ENCODE data around the gene CTPS2. TPM values are rescaled to one million over a fixed set of nuclear protein-coding genes. Genes with fewer than 3 reads are reported as not detected.

Gene CTPS2
- total RNA-seq, 1 donor from 2014 or later = 24.5 TPM

- H3K9ac ChIP-seq (ENCODE audit: low read depth in 1 of 3, low read length in 3 of 3) = no peak overlapping the region
- H3K27ac ChIP-seq (ENCODE audit: low read depth, low read length) = no peak overlapping the region
- no peaks in the 10 kb centered on the region for H3K9me3 ChIP-seq (ENCODE audit: control insufficient read depth in 3 of 3, low read length in 3 of 3)
- no peaks in the 10 kb centered on the region for H3K4me1 ChIP-seq (ENCODE audit: control insufficient read depth in 3 of 3, insufficient read depth in 3 of 3, low read length in 3 of 3)
- H3K4me3 ChIP-seq (ENCODE audit: low read length in 3 of 3) = no peak overlapping the region
- no peaks in the 10 kb centered on the region for H3K27me3 ChIP-seq (ENCODE audit: control insufficient read depth in 3 of 3, insufficient read depth in 3 of 3, low read length in 3 of 3)
- H3K36me3 ChIP-seq (ENCODE audit: control insufficient read depth in 3 of 3, insufficient read depth in 3 of 3, low read length in 3 of 3) = peaks cover 0 to 4% (median 3%) of the 10 kb centered on the region in 3 donors
These were observed 13.1 kb downstream of the CTPS2 start for GRCh38 chrX:16699389-16699788.

DNA sequence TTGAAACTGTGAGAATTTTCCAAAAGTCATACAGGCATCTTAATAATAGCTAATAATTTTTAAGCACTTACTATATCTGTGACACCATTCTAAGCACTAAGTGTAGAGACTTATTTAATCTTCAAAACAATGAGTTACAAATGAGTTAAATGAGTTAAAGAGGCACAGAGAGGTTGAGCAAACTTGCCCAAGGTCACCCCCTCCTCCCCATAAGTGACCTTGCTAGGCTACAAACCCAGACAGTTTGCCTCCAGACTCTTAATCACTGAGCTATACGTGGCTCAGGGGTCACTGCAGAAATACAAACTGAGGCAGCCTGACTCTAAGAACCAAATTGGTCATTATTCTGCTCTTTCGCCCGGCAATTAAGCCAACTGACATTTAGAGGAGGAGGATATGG, 15.5 kb downstream of the CTPS2 start:
- H3K9me3 ChIP-seq (ENCODE audit: control insufficient read depth in 3 of 3, low read length in 3 of 3) = no peaks in the 10 kb centered on the region
- no peaks in the 10 kb centered on the region for H3K27me3 ChIP-seq (ENCODE audit: control insufficient read depth in 3 of 3, insufficient read depth in 3 of 3, low read length in 3 of 3)
- peaks cover 2 to 5% (median 3%) of the 10 kb centered on the region in 3 donors for H3K36me3 ChIP-seq (ENCODE audit: control insufficient read depth in 3 of 3, insufficient read depth in 3 of 3, low read length in 3 of 3)
- H3K4me1 ChIP-seq (ENCODE audit: control insufficient read depth in 3 of 3, insufficient read depth in 3 of 3, low read length in 3 of 3) = no peaks in the 10 kb centered on the region
- H3K27ac ChIP-seq (ENCODE audit: low read depth, low read length) = no peak overlapping the region
- H3K9ac ChIP-seq (ENCODE audit: low read depth in 1 of 3, low read length in 3 of 3) = no peak overlapping the region
- no peak overlapping the region for H3K4me3 ChIP-seq (ENCODE audit: low read length in 3 of 3)

DNA sequence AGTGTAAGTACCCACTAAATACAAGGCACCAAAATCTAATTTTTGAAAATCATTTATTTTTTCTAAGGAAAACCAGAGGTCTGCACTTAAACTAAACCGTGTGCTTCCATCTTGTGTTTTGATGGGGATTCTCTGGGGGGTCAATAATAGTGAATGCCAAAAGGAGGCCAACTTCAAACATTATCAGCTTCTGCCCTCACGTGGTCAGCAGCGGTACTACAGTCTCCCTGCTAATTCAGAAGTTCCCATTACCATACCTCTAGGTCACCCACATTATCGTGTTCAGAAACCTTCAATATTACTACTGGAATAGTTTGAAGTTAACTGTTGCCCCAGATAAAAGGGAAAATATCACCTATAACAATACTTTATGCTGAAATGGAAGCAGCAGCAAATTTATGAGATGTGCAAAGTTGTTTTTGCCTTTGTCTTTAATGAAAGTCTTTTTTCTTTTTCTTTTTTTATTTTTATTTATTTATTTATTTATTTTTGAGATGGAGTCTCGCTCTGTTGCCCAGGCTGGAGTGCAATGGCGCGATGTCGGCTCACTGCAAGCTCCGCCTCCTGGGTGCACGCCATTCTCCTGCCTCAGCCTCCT, 17.3 kb downstream of the CTPS2 start:
- Histone ChIP-seq H3K4me1 (ENCODE audit: control insufficient read depth in 3 of 3, insufficient read depth in 3 of 3, low read length in 3 of 3) (no peaks in the 10 kb centered on the region), H3K36me3 (ENCODE audit: control insufficient read depth in 3 of 3, insufficient read depth in 3 of 3, low read length in 3 of 3) (peaks cover 2 to 12% (median 6%) of the 10 kb centered on the region in 3 donors), H3K9me3 (ENCODE audit: control insufficient read depth in 3 of 3, low read length in 3 of 3) (no peaks in the 10 kb centered on the region), H3K27ac (ENCODE audit: low read depth, low read length) (no peak overlapping the region), H3K9ac (ENCODE audit: low read depth in 1 of 3, low read length in 3 of 3) (no peak overlapping the region), H3K4me3 (ENCODE audit: low read length in 3 of 3) (no peak overlapping the region), H3K27me3 (ENCODE audit: control insufficient read depth in 3 of 3, insufficient read depth in 3 of 3, low read length in 3 of 3) (no peaks in the 10 kb centered on the region)

DNA sequence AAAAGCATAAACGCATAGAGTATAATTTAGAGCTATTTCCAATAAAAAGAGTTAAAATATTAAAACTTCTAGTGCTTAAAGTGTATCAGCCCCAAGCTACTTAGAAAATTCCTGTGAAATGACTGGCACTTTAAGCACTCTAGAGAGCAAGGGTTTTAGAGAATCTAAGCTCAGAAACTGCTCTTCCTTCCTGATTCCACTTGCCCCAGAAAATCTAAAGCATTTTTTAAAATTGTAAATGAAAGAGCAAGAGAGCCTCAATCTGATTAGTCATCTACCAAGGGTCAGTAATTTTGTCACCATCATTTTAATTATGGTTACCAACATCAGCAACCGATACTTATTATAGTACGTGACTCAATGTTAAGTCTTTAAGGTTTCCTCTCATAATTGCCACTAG, 25.0 kb downstream of the CTPS2 start:
- no peaks in the 10 kb centered on the region for H3K9me3 ChIP-seq (ENCODE audit: control insufficient read depth in 3 of 3, low read length in 3 of 3)
- no peak overlapping the region for H3K27ac ChIP-seq (ENCODE audit: low read depth, low read length)
- H3K27me3 ChIP-seq (ENCODE audit: control insufficient read depth in 3 of 3, insufficient read depth in 3 of 3, low read length in 3 of 3) = no peaks in the 10 kb centered on the region
- H3K36me3 ChIP-seq (ENCODE audit: control insufficient read depth in 3 of 3, insufficient read depth in 3 of 3, low read length in 3 of 3) = peaks cover 8 to 18% (median 11%) of the 10 kb centered on the region in 3 donors
- no peak overlapping the region for H3K9ac ChIP-seq (ENCODE audit: low read depth in 1 of 3, low read length in 3 of 3)
- no peaks in the 10 kb centered on the region for H3K4me1 ChIP-seq (ENCODE audit: control insufficient read depth in 3 of 3, insufficient read depth in 3 of 3, low read length in 3 of 3)
- no peak overlapping the region for H3K4me3 ChIP-seq (ENCODE audit: low read length in 3 of 3)

DNA sequence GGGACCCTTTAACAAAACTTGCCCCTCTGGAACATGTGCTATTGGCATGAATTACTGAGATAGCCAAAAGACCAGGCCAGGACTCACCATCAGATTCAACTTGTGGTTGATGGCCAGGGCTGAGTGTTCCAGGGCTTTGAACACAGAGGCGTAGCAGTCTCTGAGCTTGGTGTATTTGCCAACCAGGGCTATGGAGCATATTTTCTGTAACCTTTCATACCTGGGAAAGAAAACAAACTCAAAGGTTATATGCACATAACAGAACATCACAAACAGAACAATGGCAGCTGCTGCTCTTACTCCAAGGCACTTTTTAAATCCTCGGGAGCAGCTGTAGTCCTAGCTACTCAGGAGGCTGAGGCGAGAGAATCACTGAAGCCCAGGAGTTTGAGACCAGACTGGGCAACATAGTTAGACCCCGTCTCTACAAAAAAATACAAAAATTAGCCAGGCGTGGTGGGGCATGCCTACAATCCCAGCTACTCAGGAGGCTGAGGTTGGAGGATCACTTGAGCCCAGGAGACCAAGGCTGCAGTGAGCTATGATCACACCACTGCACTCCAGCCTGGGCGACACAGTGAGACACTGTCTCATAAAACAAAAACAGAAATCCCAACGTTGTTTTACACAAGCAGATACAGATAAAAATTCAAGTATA, 29.3 kb downstream of the CTPS2 start:
- H3K9me3 ChIP-seq (ENCODE audit: control insufficient read depth in 3 of 3, low read length in 3 of 3) = no peaks in the 10 kb centered on the region
- H3K27ac ChIP-seq (ENCODE audit: low read depth, low read length) = no peak overlapping the region
- no peak overlapping the region for H3K4me3 ChIP-seq (ENCODE audit: low read length in 3 of 3)
- no peaks in the 10 kb centered on the region for H3K4me1 ChIP-seq (ENCODE audit: control insufficient read depth in 3 of 3, insufficient read depth in 3 of 3, low read length in 3 of 3)
- H3K27me3 ChIP-seq (ENCODE audit: control insufficient read depth in 3 of 3, insufficient read depth in 3 of 3, low read length in 3 of 3) = peaks cover 0 to 2% (median 0%) of the 10 kb centered on the region in 3 donors
- H3K9ac ChIP-seq (ENCODE audit: low read depth in 1 of 3, low read length in 3 of 3) = no peak overlapping the region
- H3K36me3 ChIP-seq (ENCODE audit: control insufficient read depth in 3 of 3, insufficient read depth in 3 of 3, low read length in 3 of 3) = peaks cover 10 to 20% (median 18%) of the 10 kb centered on the region in 3 donors

GRCh38 chrX:16678689-16679088, 33.8 kb downstream of the CTPS2 start:
- no peak overlapping the region for H3K9ac ChIP-seq (ENCODE audit: low read depth in 1 of 3, low read length in 3 of 3)
- peaks cover 0 to 2% (median 0%) of the 10 kb centered on the region in 3 donors for H3K27me3 ChIP-seq (ENCODE audit: control insufficient read depth in 3 of 3, insufficient read depth in 3 of 3, low read length in 3 of 3)
- H3K4me3 ChIP-seq (ENCODE audit: low read length in 3 of 3) = no peak overlapping the region
- H3K9me3 ChIP-seq (ENCODE audit: control insufficient read depth in 3 of 3, low read length in 3 of 3) = no peaks in the 10 kb centered on the region
- no peak overlapping the region for H3K27ac ChIP-seq (ENCODE audit: low read depth, low read length)
- H3K4me1 ChIP-seq (ENCODE audit: control insufficient read depth in 3 of 3, insufficient read depth in 3 of 3, low read length in 3 of 3) = no peaks in the 10 kb centered on the region
- H3K36me3 ChIP-seq (ENCODE audit: control insufficient read depth in 3 of 3, insufficient read depth in 3 of 3, low read length in 3 of 3) = peaks cover 5 to 19% (median 17%) of the 10 kb centered on the region in 3 donors

DNA sequence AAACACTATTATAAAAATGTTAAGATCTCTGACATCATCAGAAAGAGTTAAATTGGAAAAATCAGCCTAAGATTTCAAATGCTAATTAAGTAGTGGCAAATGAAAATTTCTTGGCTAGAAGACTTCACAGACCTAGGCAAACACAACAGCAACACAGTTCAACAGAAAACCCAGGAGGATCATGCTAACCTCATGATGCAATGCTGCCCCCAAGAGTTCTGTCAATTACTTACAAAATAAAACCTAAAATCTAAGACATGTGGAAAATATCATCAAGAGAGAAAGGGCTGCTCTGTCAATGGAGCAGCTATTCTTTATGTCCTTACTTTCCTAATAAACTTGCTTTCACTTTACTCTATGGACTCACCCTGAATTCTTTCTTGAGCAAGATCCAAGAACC, 41.5 kb downstream of the CTPS2 start:
- Histone ChIP-seq H3K27me3 (ENCODE audit: control insufficient read depth in 3 of 3, insufficient read depth in 3 of 3, low read length in 3 of 3) (no peaks in the 10 kb centered on the region), H3K4me3 (ENCODE audit: low read length in 3 of 3) (no peak overlapping the region), H3K27ac (ENCODE audit: low read depth, low read length) (no peak overlapping the region), H3K9me3 (ENCODE audit: control insufficient read depth in 3 of 3, low read length in 3 of 3) (no peaks in the 10 kb centered on the region), H3K4me1 (ENCODE audit: control insufficient read depth in 3 of 3, insufficient read depth in 3 of 3, low read length in 3 of 3) (no peaks in the 10 kb centered on the region), H3K9ac (ENCODE audit: low read depth in 1 of 3, low read length in 3 of 3) (no peak overlapping the region), H3K36me3 (ENCODE audit: control insufficient read depth in 3 of 3, insufficient read depth in 3 of 3, low read length in 3 of 3) (peaks cover 0 to under 1% (median 0%) of the 10 kb centered on the region in 3 donors)

- H3K27ac ChIP-seq (ENCODE audit: low read depth, low read length) = no peak overlapping the region
- H3K27me3 ChIP-seq (ENCODE audit: control insufficient read depth in 3 of 3, insufficient read depth in 3 of 3, low read length in 3 of 3) = peaks cover 0 to 7% (median 0%) of the 10 kb centered on the region in 3 donors
- no peak overlapping the region for H3K9ac ChIP-seq (ENCODE audit: low read depth in 1 of 3, low read length in 3 of 3)
- H3K36me3 ChIP-seq (ENCODE audit: control insufficient read depth in 3 of 3, insufficient read depth in 3 of 3, low read length in 3 of 3) = peaks cover 2 to 5% (median 2%) of the 10 kb centered on the region in 3 donors
- no peaks in the 10 kb centered on the region for H3K4me1 ChIP-seq (ENCODE audit: control insufficient read depth in 3 of 3, insufficient read depth in 3 of 3, low read length in 3 of 3)
- H3K9me3 ChIP-seq (ENCODE audit: control insufficient read depth in 3 of 3, low read length in 3 of 3) = no peaks in the 10 kb centered on the region
- no peak overlapping the region for H3K4me3 ChIP-seq (ENCODE audit: low read length in 3 of 3)
These were observed 45.9 kb downstream of the CTPS2 start for GRCh38 chrX:16666541-16666940.

- Histone ChIP-seq H3K9ac (ENCODE audit: low read depth in 1 of 3, low read length in 3 of 3) (no peak overlapping the region), H3K36me3 (ENCODE audit: control insufficient read depth in 3 of 3, insufficient read depth in 3 of 3, low read length in 3 of 3) (peaks cover 2 to 5% (median 2%) of the 10 kb centered on the region in 3 donors), H3K4me3 (ENCODE audit: low read length in 3 of 3) (no peak overlapping the region), H3K9me3 (ENCODE audit: control insufficient read depth in 3 of 3, low read length in 3 of 3) (no peaks in the 10 kb centered on the region), H3K4me1 (ENCODE audit: control insufficient read depth in 3 of 3, insufficient read depth in 3 of 3, low read length in 3 of 3) (no peaks in the 10 kb centered on the region), H3K27me3 (ENCODE audit: control insufficient read depth in 3 of 3, insufficient read depth in 3 of 3, low read length in 3 of 3) (peaks cover 0 to 7% (median 0%) of the 10 kb centered on the region in 3 donors), H3K27ac (ENCODE audit: low read depth, low read length) (no peak overlapping the region)
These were observed 47.4 kb downstream of the CTPS2 start for GRCh38 chrX:16665089-16665488.

GRCh38 chrX:16664626-16665025, 47.8 kb downstream of the CTPS2 start:
- H3K4me1 ChIP-seq (ENCODE audit: control insufficient read depth in 3 of 3, insufficient read depth in 3 of 3, low read length in 3 of 3) = no peaks in the 10 kb centered on the region
- no peak overlapping the region for H3K9ac ChIP-seq (ENCODE audit: low read depth in 1 of 3, low read length in 3 of 3)
- peaks cover 0 to 7% (median 0%) of the 10 kb centered on the region in 3 donors for H3K27me3 ChIP-seq (ENCODE audit: control insufficient read depth in 3 of 3, insufficient read depth in 3 of 3, low read length in 3 of 3)

More at GRCh38 chrX:16664626-16665025, 47.8 kb downstream of the CTPS2 start:
- Histone ChIP-seq H3K9me3 (ENCODE audit: control insufficient read depth in 3 of 3, low read length in 3 of 3) (no peaks in the 10 kb centered on the region), H3K4me3 (ENCODE audit: low read length in 3 of 3) (no peak overlapping the region), H3K36me3 (ENCODE audit: control insufficient read depth in 3 of 3, insufficient read depth in 3 of 3, low read length in 3 of 3) (peaks cover 2 to 5% (median 2%) of the 10 kb centered on the region in 3 donors), H3K27ac (ENCODE audit: low read depth, low read length) (no peak overlapping the region)
